ENCODE measurements around the gene CTDSPL.
A peak's percentile ranks its signal among the peaks of the same experiment; 100 is the strongest.

Gene CTDSPL

GRCh38 chr3:37997791-37998370, 136.2 kb downstream of the CTDSPL start:
- Mint-ChIP-seq H3K9me3 (no peaks in the 10 kb centered on the region), H3K27me3 (no peaks in the 10 kb centered on the region), H3K27ac (peak overlapping the region; percentile 87), H3K4me1 (peaks cover 63% of the 10 kb centered on the region), H3K36me3 (peaks cover 12% of the 10 kb centered on the region), H3K4me3 (peak overlapping the region; percentile 4)

- Mint-ChIP-seq H3K4me3 (no peak overlapping the region), H3K4me1 (peaks cover 63% of the 10 kb centered on the region)
Observed at GRCh38 chr3:37999836-38000235, 138.2 kb downstream of the CTDSPL start.

GRCh38 chr3:38000242-38000916, 138.7 kb downstream of the CTDSPL start:
- Mint-ChIP-seq H3K36me3 (peaks cover 12% of the 10 kb centered on the region), H3K4me3 (no peak overlapping the region), H3K27ac (peak overlapping the region; percentile 83), H3K4me1 (peaks cover 59% of the 10 kb centered on the region), H3K27me3 (no peaks in the 10 kb centered on the region), H3K9me3 (no peaks in the 10 kb centered on the region)

More at GRCh38 chr3:37999836-38000235, 138.2 kb downstream of the CTDSPL start:
- no peak overlapping the region for H3K27ac Mint-ChIP-seq
- H3K27me3 Mint-ChIP-seq, result no peaks in the 10 kb centered on the region
- no peaks in the 10 kb centered on the region for H3K9me3 Mint-ChIP-seq
- peaks cover 12% of the 10 kb centered on the region for H3K36me3 Mint-ChIP-seq

GRCh38 chr3:38000965-38001455, 139.3 kb downstream of the CTDSPL start:
- Mint-ChIP-seq H3K4me1 (peaks cover 52% of the 10 kb centered on the region), H3K36me3 (peaks cover 8% of the 10 kb centered on the region), H3K27me3 (no peaks in the 10 kb centered on the region)

GRCh38 chr3:38001456-38002081, 139.9 kb downstream of the CTDSPL start:
- no peak overlapping the region for H3K27ac Mint-ChIP-seq
- H3K4me3 Mint-ChIP-seq, result no peak overlapping the region
- peaks cover 4% of the 10 kb centered on the region for H3K36me3 Mint-ChIP-seq
- no peaks in the 10 kb centered on the region for H3K27me3 Mint-ChIP-seq
- H3K4me1 Mint-ChIP-seq, result peaks cover 47% of the 10 kb centered on the region
- H3K9me3 Mint-ChIP-seq, result no peaks in the 10 kb centered on the region

More at GRCh38 chr3:38000965-38001455, 139.3 kb downstream of the CTDSPL start:
- Mint-ChIP-seq H3K9me3 (no peaks in the 10 kb centered on the region), H3K27ac (no peak overlapping the region), H3K4me3 (no peak overlapping the region)

GRCh38 chr3:38002291-38002876, 140.7 kb downstream of the CTDSPL start:
- Mint-ChIP-seq H3K4me3 (no peak overlapping the region), H3K4me1 (peaks cover 39% of the 10 kb centered on the region), H3K9me3 (no peaks in the 10 kb centered on the region), H3K27ac (no peak overlapping the region), H3K36me3 (no peaks in the 10 kb centered on the region), H3K27me3 (no peaks in the 10 kb centered on the region)

GRCh38 chr3:38002940-38003339, 141.3 kb downstream of the CTDSPL start:
- H3K27ac Mint-ChIP-seq, result peak overlapping the region; percentile 41
- H3K36me3 Mint-ChIP-seq, result no peaks in the 10 kb centered on the region
- H3K4me1 Mint-ChIP-seq, result peaks cover 36% of the 10 kb centered on the region
- no peaks in the 10 kb centered on the region for H3K9me3 Mint-ChIP-seq
- no peak overlapping the region for H3K4me3 Mint-ChIP-seq
- no peaks in the 10 kb centered on the region for H3K27me3 Mint-ChIP-seq

- Mint-ChIP-seq H3K36me3 (no peaks in the 10 kb centered on the region), H3K27me3 (no peaks in the 10 kb centered on the region), H3K4me3 (no peak overlapping the region), H3K27ac (peak overlapping the region; percentile 41), H3K9me3 (no peaks in the 10 kb centered on the region), H3K4me1 (peaks cover 31% of the 10 kb centered on the region)
Observed at GRCh38 chr3:38003371-38003816, 141.7 kb downstream of the CTDSPL start.

- peak overlapping the region; percentile 23 for H3K27ac Mint-ChIP-seq
Observed at GRCh38 chr3:38003817-38004414, 142.2 kb downstream of the CTDSPL start.

GRCh38 chr3:38004415-38005075, 142.9 kb downstream of the CTDSPL start:
- no peaks in the 10 kb centered on the region for H3K9me3 Mint-ChIP-seq
- H3K4me1 Mint-ChIP-seq, result peaks cover 21% of the 10 kb centered on the region
- H3K4me3 Mint-ChIP-seq, result no peak overlapping the region
- no peak overlapping the region for H3K27ac Mint-ChIP-seq
- no peaks in the 10 kb centered on the region for H3K36me3 Mint-ChIP-seq
- H3K27me3 Mint-ChIP-seq, result no peaks in the 10 kb centered on the region

More at GRCh38 chr3:38003817-38004414, 142.2 kb downstream of the CTDSPL start:
- Mint-ChIP-seq H3K36me3 (no peaks in the 10 kb centered on the region), H3K4me1 (peaks cover 27% of the 10 kb centered on the region), H3K4me3 (no peak overlapping the region), H3K9me3 (no peaks in the 10 kb centered on the region), H3K27me3 (no peaks in the 10 kb centered on the region)

- H3K4me3 Mint-ChIP-seq, result no peak overlapping the region
- H3K27me3 Mint-ChIP-seq, result no peaks in the 10 kb centered on the region
- no peak overlapping the region for H3K27ac Mint-ChIP-seq
Observed at GRCh38 chr3:38005076-38006020, 143.7 kb downstream of the CTDSPL start.

GRCh38 chr3:38006031-38006430, 144.4 kb downstream of the CTDSPL start:
- Mint-ChIP-seq H3K27me3 (no peaks in the 10 kb centered on the region), H3K27ac (no peak overlapping the region), H3K4me1 (peaks cover 19% of the 10 kb centered on the region), H3K9me3 (no peaks in the 10 kb centered on the region), H3K36me3 (no peaks in the 10 kb centered on the region), H3K4me3 (no peak overlapping the region)

More at GRCh38 chr3:38005076-38006020, 143.7 kb downstream of the CTDSPL start:
- Mint-ChIP-seq H3K4me1 (peaks cover 19% of the 10 kb centered on the region), H3K36me3 (no peaks in the 10 kb centered on the region), H3K9me3 (no peaks in the 10 kb centered on the region)

GRCh38 chr3:38006445-38006995, 144.8 kb downstream of the CTDSPL start:
- H3K36me3 Mint-ChIP-seq, result no peaks in the 10 kb centered on the region

GRCh38 chr3:38007754-38008090, 146.0 kb downstream of the CTDSPL start:
- no peak overlapping the region for H3K27ac Mint-ChIP-seq
- no peaks in the 10 kb centered on the region for H3K27me3 Mint-ChIP-seq
- H3K36me3 Mint-ChIP-seq, result no peaks in the 10 kb centered on the region
- H3K4me3 Mint-ChIP-seq, result no peak overlapping the region
- H3K9me3 Mint-ChIP-seq, result no peaks in the 10 kb centered on the region
- peaks cover 19% of the 10 kb centered on the region for H3K4me1 Mint-ChIP-seq

More at GRCh38 chr3:38006445-38006995, 144.8 kb downstream of the CTDSPL start:
- Mint-ChIP-seq H3K9me3 (no peaks in the 10 kb centered on the region), H3K4me1 (peaks cover 19% of the 10 kb centered on the region), H3K27me3 (no peaks in the 10 kb centered on the region), H3K4me3 (no peak overlapping the region), H3K27ac (no peak overlapping the region)
